Heart left ventricle (tissue), 13 donors: ENCODE measurements around the gene AXIN1.

Experiments used
- CTCF ChIP-seq, 12 donors: fragments of 200-600 bp; sonication (generic) in 4 of 12; IDR thresholded peaks; one replicate each; pipeline versions ENCODE4 v1.5.0 to v1.8.0; 2018 to 2022; ENCODE audit warnings: antibody characterized with exemption in 12 of 12, mild to moderate bottlenecking in 5 of 12
- POLR2A ChIP-seq, 2 donors: fragments of 450-650 bp; IDR thresholded peaks; one replicate each; pipeline ENCODE4 v1.6.1; 2017; ENCODE audit warnings: antibody characterized with exemption in 2 of 2, mild to moderate bottlenecking in 2 of 2, moderate library complexity in 2 of 2
- donor health status: ischemic (EF 13 %, LVEDD 7.1; RV severe dilation, severe dysfunction).
- donor health status: DM: no; HTN: yes; CAD: no.
- donor health status: DM: no; HTN: no; CAD: no.
- donor health status: ischemic (EF 25% LVEDD 6.9; RV normal size, moderate dysfunction).
- donor health status: ischemic (EF 25% LVEDD 5.7; RV mildly dilated, moderate dysfunction).
- donor health status: ischemic (EF 35%, LVEDD 5.7; RV mildly dilated, moderate dysfunction).
- donor health status: nonischemic (EF 11% LVEDD 7.7; RV severe dilation, severe dysfunction).
- donor health status: DM: yes; HTN: yes; CAD: no.
- donor health status: PGD.
- donor health status: ischemic (EF 29% LVEDD 5.4; RV normal size, mild dysfunction).
- donor health status: nonischemic (EF 23%, LVEDD 6.1; RV moderate dilation, normal function).

DNA sequence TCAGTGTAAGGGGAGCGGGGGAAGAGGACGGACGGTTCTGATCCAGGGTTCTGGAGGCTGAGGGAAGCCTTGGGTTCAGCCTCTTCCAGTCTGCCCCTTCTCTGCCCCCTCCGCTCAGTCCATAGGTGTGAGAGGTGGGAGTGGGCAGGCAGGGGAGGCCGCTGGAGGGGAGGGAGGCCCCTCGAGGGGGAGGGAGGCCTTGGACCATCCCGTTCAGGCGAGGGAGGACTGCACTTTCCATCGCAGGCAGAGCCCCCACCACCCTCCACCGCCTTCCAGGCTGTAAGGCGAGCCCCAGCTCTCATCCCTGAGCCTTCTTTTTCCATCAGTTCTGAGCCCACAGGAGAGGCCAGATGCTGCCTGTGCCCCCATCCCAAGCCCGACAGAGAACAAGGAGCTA is 4.2 kb upstream of the AXIN1 start:
- no peak for TF ChIP-seq CTCF (IDR thresholded peaks at IDR 0.05)
- no peak for TF ChIP-seq POLR2A (IDR thresholded peaks at IDR 0.05)
